Neural progenitor cell (in vitro differentiated cells): ENCODE data around the gene STAM2. TPM values are rescaled to one million over a fixed set of nuclear protein-coding genes. Genes with fewer than 3 reads are reported as not detected.
"Not testable (repeated sequence)": the region's sequence is repeated elsewhere in the genome, so short reads cannot be mapped to it uniquely, and the experiment has no call there.

ENCODE experiments used
- DNase-seq: peaks from one replicate; pipeline ENCODE4 v3.0.0-alpha.2; 2016; ENCODE audit warnings: low spot score
- H2AFZ ChIP-seq: fragments of 200-600 bp; sonication (generic); replicated peaks from 2 replicates; pipeline ENCODE4 v1.6.1; 2016; ENCODE audit warnings: antibody characterized with exemption
- H3F3A ChIP-seq: fragments of 200-600 bp; sonication (generic); 2 replicates; pipeline ENCODE4 v1.6.1; 2016; ENCODE audit warnings: antibody characterized with exemption, low read depth
- H3K27ac ChIP-seq: fragments of 200-600 bp; sonication (generic); 2 replicates; pipeline ENCODE4 v1.5.1; 2016; ENCODE audit warnings: mild to moderate bottlenecking
- H3K27me3 ChIP-seq: fragments of 200-600 bp; sonication (generic); 2 replicates; pipeline ENCODE4 v1.6.1; 2016; ENCODE audit warnings: mild to moderate bottlenecking, moderate library complexity
- H3K36me3 ChIP-seq: fragments of 200-600 bp; sonication (generic); 2 replicates; pipeline ENCODE4 v1.5.1; 2016
- H3K4me1 ChIP-seq: fragments of 200-600 bp; sonication (generic); 2 replicates; pipeline ENCODE4 v1.6.1; 2016; ENCODE audit warnings: mixed run types
- H3K4me2 ChIP-seq: fragments of 200-600 bp; sonication (generic); 2 replicates; pipeline ENCODE4 v1.6.1; 2016
- H3K4me3 ChIP-seq: fragments of 200-600 bp; sonication (generic); 2 replicates; pipeline ENCODE4 v1.5.1; 2016
- H3K79me2 ChIP-seq: fragments of 200-600 bp; sonication (generic); 2 replicates; pipeline ENCODE4 v1.6.1; 2016; ENCODE audit warnings: low read depth
- H3K9ac ChIP-seq: fragments of 200-600 bp; sonication (generic); 2 replicates; pipeline ENCODE4 v1.6.1; 2016
- H3K9me3 ChIP-seq: fragments of 200-600 bp; sonication (generic); 2 replicates; pipeline ENCODE4 v1.5.1; 2016; ENCODE audit warnings: low read depth
- H4K20me1 ChIP-seq: fragments of 200-600 bp; sonication (generic); 2 replicates; pipeline ENCODE4 v1.6.1; 2016; ENCODE audit warnings: low read depth
- H3K27ac Mint-ChIP-seq: 3 replicates; pipeline ENCODE4 v1.8.0; 2021; ENCODE audit warnings: mixed read lengths
- H3K27me3 Mint-ChIP-seq: 2 replicates; pipeline ENCODE4 v1.8.0; 2022; ENCODE audit warnings: low read depth, mild to moderate bottlenecking, inconsistent platforms, moderate library complexity, mixed read lengths; ENCODE audit not compliant: insufficient read depth
- H3K36me3 Mint-ChIP-seq: 3 replicates; pipeline ENCODE4 v1.8.0; 2021; ENCODE audit warnings: mixed read lengths
- H3K4me1 Mint-ChIP-seq: 3 replicates; pipeline ENCODE4 v1.8.0; 2021; ENCODE audit warnings: mixed read lengths
- H3K4me3 Mint-ChIP-seq: 3 replicates; pipeline ENCODE4 v1.8.0; 2021; ENCODE audit warnings: mild to moderate bottlenecking, moderate library complexity, mixed read lengths
- H3K9me3 Mint-ChIP-seq: 3 replicates; pipeline ENCODE4 v1.8.0; 2020; ENCODE audit warnings: mixed read lengths
- CTCF ChIP-seq: fragments of 200-600 bp; sonication (generic); IDR thresholded peaks from 2 replicates; pipeline ENCODE4 v1.5.1; 2017; ENCODE audit warnings: antibody characterized with exemption, mild to moderate bottlenecking
- EZH2 ChIP-seq: fragments of 200-600 bp; sonication (generic); IDR thresholded peaks from 2 replicates; pipeline ENCODE4 v1.6.1; 2017; ENCODE audit warnings: antibody characterized with exemption, mild to moderate bottlenecking, moderate library complexity
- EZH2phosphoT487 ChIP-seq: fragments of 200-600 bp; sonication (generic); IDR thresholded peaks from 2 replicates; pipeline ENCODE4 v1.6.1; 2017; ENCODE audit warnings: antibody characterized with exemption
- total RNA-seq: library from RNA; depleted of rRNA; stranded (reverse); fragments of >200 nt; gene quantifications from 2 replicates; pipeline ENCODE4 v1.2.3, GENCODE V29; 2015; ENCODE audit warnings: low replicate concordance

The STAM2 gene
- total RNA-seq, 1 donor from 2014 or later: 16.8 TPM

DNA sequence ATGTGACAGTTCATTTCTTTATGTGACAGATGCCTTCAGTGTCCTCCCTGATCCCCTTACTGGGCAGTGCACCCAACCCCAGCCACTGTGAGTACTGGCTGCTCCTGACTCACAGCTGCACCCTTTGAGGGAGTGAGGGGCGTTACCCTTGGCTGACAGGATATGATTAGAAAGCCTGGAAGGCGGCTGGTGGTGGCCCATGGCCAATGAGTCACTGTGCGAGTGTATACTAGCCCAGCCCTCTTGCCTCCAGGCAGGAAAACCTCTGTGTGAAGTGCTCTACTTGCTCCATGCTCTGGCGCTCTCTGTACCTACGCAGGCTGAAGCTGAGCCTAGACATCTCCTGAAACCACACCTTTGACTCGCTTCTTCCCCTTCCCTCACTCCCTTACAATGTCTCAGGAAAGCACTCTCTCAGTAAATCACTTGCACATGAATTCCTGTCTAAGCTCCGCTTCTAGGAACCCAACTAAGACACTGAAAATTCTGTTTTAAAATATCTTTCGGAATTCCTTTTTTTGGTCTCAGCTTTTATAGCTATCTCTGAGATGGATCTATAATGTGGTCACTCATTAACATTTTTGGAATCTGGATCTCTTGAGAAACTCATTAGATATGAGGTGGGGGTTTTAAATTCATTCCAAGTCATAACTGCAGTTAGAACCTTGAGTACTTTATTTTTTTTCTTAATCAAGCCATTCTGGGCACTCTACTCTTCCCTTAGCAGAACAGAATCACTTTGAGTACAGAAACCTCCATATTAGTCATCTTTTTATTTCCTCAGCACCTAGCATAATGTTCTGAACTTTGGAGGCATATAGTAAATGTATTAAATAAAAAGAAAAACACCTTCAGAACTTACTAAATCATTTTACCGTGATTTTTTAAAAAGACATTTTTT lies 25.3 kb upstream of the STAM2 start:
- no peaks in the 10 kb centered on the region for H3K79me2 ChIP-seq
- H4K20me1 ChIP-seq: no peaks in the 10 kb centered on the region
- Mint-ChIP-seq H3K9me3 (peaks cover 19% of the 10 kb centered on the region), H3K27ac (no peak overlapping the region), H3K4me3 (no peak overlapping the region), H3K4me1 (peaks cover 3% of the 10 kb centered on the region), H3K27me3 (peaks cover 3% of the 10 kb centered on the region), H3K36me3 (no peaks in the 10 kb centered on the region)
- no peak overlapping the region for H3K4me3 ChIP-seq
- no peaks in the 10 kb centered on the region for H3F3A ChIP-seq
- H3K27ac ChIP-seq: no peak overlapping the region
- no peak overlapping the region for H3K4me2 ChIP-seq
- DNase-seq: peak; percentile 2
- no peak overlapping the region for H3K9ac ChIP-seq
- H3K27me3 ChIP-seq: no peaks in the 10 kb centered on the region
- no peaks in the 10 kb centered on the region for H3K4me1 ChIP-seq
- no peak for TF ChIP-seq EZH2phosphoT487
- no peak for TF ChIP-seq CTCF
- no peak for TF ChIP-seq EZH2
- no peak overlapping the region for H2AFZ ChIP-seq
- no peaks in the 10 kb centered on the region for H3K36me3 ChIP-seq
- no peaks in the 10 kb centered on the region for H3K9me3 ChIP-seq

- no peak overlapping the region for H3K4me3 ChIP-seq
- no peaks in the 10 kb centered on the region for H3F3A ChIP-seq
- no peaks in the 10 kb centered on the region for H3K27me3 ChIP-seq
- H3K36me3 Mint-ChIP-seq: no peaks in the 10 kb centered on the region
- H3K4me1 ChIP-seq: no peaks in the 10 kb centered on the region
- no peak overlapping the region for H2AFZ ChIP-seq
- no peak overlapping the region for H3K27ac ChIP-seq
- peaks cover 19% of the 10 kb centered on the region for H3K9me3 Mint-ChIP-seq
- H3K27ac Mint-ChIP-seq: no peak overlapping the region
- peaks cover 3% of the 10 kb centered on the region for H3K4me1 Mint-ChIP-seq
- H3K36me3 ChIP-seq: no peaks in the 10 kb centered on the region
- no peak overlapping the region for H3K4me2 ChIP-seq
- H3K9me3 ChIP-seq: no peaks in the 10 kb centered on the region
- no peaks in the 10 kb centered on the region for H4K20me1 ChIP-seq
- H3K27me3 Mint-ChIP-seq: peaks cover 3% of the 10 kb centered on the region
- TF ChIP-seq EZH2: no peak
- TF ChIP-seq EZH2phosphoT487: no peak
- no peak for TF ChIP-seq CTCF
- no peak overlapping the region for H3K4me3 Mint-ChIP-seq
- no peak overlapping the region for H3K9ac ChIP-seq
- H3K79me2 ChIP-seq: no peaks in the 10 kb centered on the region
- DNase-seq: no peak
These were observed 24.5 kb upstream of the STAM2 start for GRCh38 chr2:152200101-152200500.

GRCh38 chr2:152198499-152198898 lies 22.9 kb upstream of the STAM2 start:
- no peaks in the 10 kb centered on the region for H3K9me3 ChIP-seq
- Mint-ChIP-seq H3K27ac (no peak overlapping the region), H3K4me1 (peaks cover 3% of the 10 kb centered on the region), H3K27me3 (peaks cover 3% of the 10 kb centered on the region), H3K4me3 (no peak overlapping the region), H3K36me3 (no peaks in the 10 kb centered on the region), H3K9me3 (peaks cover 21% of the 10 kb centered on the region)
- no peaks in the 10 kb centered on the region for H3K36me3 ChIP-seq
- H3K9ac ChIP-seq: no peak overlapping the region
- H4K20me1 ChIP-seq: no peaks in the 10 kb centered on the region
- H3K79me2 ChIP-seq: no peaks in the 10 kb centered on the region
- TF ChIP-seq EZH2 (no peak), CTCF (no peak), EZH2phosphoT487 (no peak)
- no peak overlapping the region for H2AFZ ChIP-seq
- H3K4me2 ChIP-seq: no peak overlapping the region
- no peaks in the 10 kb centered on the region for H3K4me1 ChIP-seq
- no peaks in the 10 kb centered on the region for H3F3A ChIP-seq
- H3K27me3 ChIP-seq: no peaks in the 10 kb centered on the region
- no peak overlapping the region for H3K4me3 ChIP-seq
- no peak overlapping the region for H3K27ac ChIP-seq
- no peak for DNase-seq

GRCh38 chr2:152197508-152198284 lies 22.1 kb upstream of the STAM2 start:
- not testable (repeated sequence) for H3K4me3 ChIP-seq, H3K27me3 ChIP-seq, H3K36me3 Mint-ChIP-seq, H2AFZ ChIP-seq, H3K9ac ChIP-seq, H3K9me3 ChIP-seq, H3K4me3 Mint-ChIP-seq, H3K27me3 Mint-ChIP-seq, H3K27ac ChIP-seq, DNase-seq, H3K36me3 ChIP-seq, H3K4me1 ChIP-seq, H3K27ac Mint-ChIP-seq, H3K4me2 ChIP-seq, H3K79me2 ChIP-seq, H3K4me1 Mint-ChIP-seq, H4K20me1 ChIP-seq, H3F3A ChIP-seq
- peaks cover 22% of the 10 kb centered on the region for H3K9me3 Mint-ChIP-seq
